Aorta (tissue), 5 donors: Measurements from ENCODE around the gene DZANK1. TPM values are rescaled to one million over a fixed set of nuclear protein-coding genes. Genes with fewer than 3 reads are reported as not detected.
"Not testable (repeated sequence)": the region's sequence is repeated elsewhere in the genome, so short reads cannot be mapped to it uniquely, and the experiment has no call there.

Experiments
- ATAC-seq: fragments of 200-7000 bp; cut with Tn5 transposase; one replicate; pipeline ENCODE4 v1.9.1; 2022; ENCODE audit warnings: moderate library complexity; ENCODE audit not compliant: low FRiP score
- DNase-seq, 2 donors: peaks; one replicate each; pipeline ENCODE4 v3.0.0-alpha.2; 2020
- H3K27ac ChIP-seq, 2 donors: one replicate each; pipeline ENCODE4 v1.5.1; 2013; ENCODE audit warnings: low read length in 2 of 2, mild to moderate bottlenecking in 2 of 2, moderate library complexity in 2 of 2, control low read depth in 1 of 2, inconsistent platforms in 1 of 2, low read depth in 1 of 2
- H3K27me3 ChIP-seq, 2 donors: one replicate each; pipeline ENCODE4 v1.6.1; 2013; ENCODE audit warnings: control low read depth in 1 of 2, low read length in 1 of 2, mild to moderate bottlenecking in 1 of 2, moderate library complexity in 1 of 2; ENCODE audit not compliant: insufficient read depth in 2 of 2, control insufficient read depth in 1 of 2
- H3K36me3 ChIP-seq, 2 donors: one replicate each; pipeline ENCODE4 v1.6.1; 2013; ENCODE audit warnings: control low read depth in 1 of 2, low read length in 1 of 2, mild to moderate bottlenecking in 1 of 2; ENCODE audit not compliant: insufficient read depth in 2 of 2, control insufficient read depth in 1 of 2
- H3K4me1 ChIP-seq, 2 donors: one replicate each; pipeline ENCODE4 v1.6.1; 2013; ENCODE audit warnings: low read length in 2 of 2, control low read depth in 1 of 2, mild to moderate bottlenecking in 1 of 2, moderate library complexity in 1 of 2; ENCODE audit not compliant: insufficient read depth in 2 of 2, control insufficient read depth in 1 of 2
- H3K4me3 ChIP-seq, 2 donors: one replicate each; pipeline ENCODE4 v1.5.1; 2013; ENCODE audit warnings: low read length in 2 of 2, control low read depth in 1 of 2, mild to moderate bottlenecking in 1 of 2
- H3K9me3 ChIP-seq: one replicate; pipeline ENCODE4 v1.6.1; 2013; ENCODE audit warnings: mild to moderate bottlenecking, low read length; ENCODE audit not compliant: control insufficient read depth
- WGBS, 2 donors: extraction: QIAGEN DNeasy Blood & Tissue Kit; methylation state at CpG; one replicate each; pipeline ENCODE4 v1.1.7; 2013; 5-methylcytosine and 5-hydroxymethylcytosine counted together
- intact Hi-C, 2 donors: fragments of 100-400 bp; cut with DNase I; formaldehyde crosslinking; loops; one replicate each; pipeline versions ENCODE4 v1.14.2 to v1.15.0; 2022
- polyA plus RNA-seq, 2 donors: library from polyadenylated mRNA; stranded (reverse); fragments of 200-250 nt; gene quantifications; one replicate each; pipeline ENCODE4 v1.2.3, GENCODE V29; 2013
- total RNA-seq, 2 donors: library from RNA; stranded (reverse); fragmentation: NEBNext Ultra II Directional; extraction: Animal tissue kit (Norgen Biotek cat#: 25700); gene quantifications; one replicate each; pipeline ENCODE4 v1.2.1, GENCODE V29; 2021
- donor health status: healthy with polysubstance abuse.
- donor health status: Bipolar disorder and iron deficiency.
- donor health status: DM: no; HTN: no; CAD: no.
- donor health status: DM: no; HTN: no; CAD: no.
- donor health status: DM: yes; HTN: yes; CAD: no.

Gene DZANK1
- total and polyA plus RNA-seq, 4 donors = 0.75 to 3.6 (median 2.4) TPM

- no peak overlapping the region for H3K4me3 ChIP-seq
- no peaks in the 10 kb centered on the region for H3K27me3 ChIP-seq
- H3K9me3 ChIP-seq = no peaks in the 10 kb centered on the region
- no peaks in the 10 kb centered on the region for H3K4me1 ChIP-seq
- ATAC-seq (no peak), DNase-seq (no peak)
- peaks cover 0 to 2% of the 10 kb centered on the region in 2 donors for H3K36me3 ChIP-seq
- whole genome bisulfite sequencing, 2 donors = 77 to 79% methylated on average over 7 of the region's 7 CpGs
- intact Hi-C loops = no loop called here
- H3K27ac ChIP-seq = no peak overlapping the region
These were observed 85.8 kb downstream of the DZANK1 start for GRCh38 chr20:18380908-18381529.

GRCh38 chr20:18377896-18378481 is 88.8 kb downstream of the DZANK1 start:
- H3K4me1 ChIP-seq = no peaks in the 10 kb centered on the region
- H3K9me3 ChIP-seq = no peaks in the 10 kb centered on the region
- no peak overlapping the region for H3K27ac ChIP-seq
- intact Hi-C loops = no loop called here
- no peaks in the 10 kb centered on the region for H3K36me3 ChIP-seq
- H3K4me3 ChIP-seq = no peak overlapping the region
- no peak for ATAC-seq
- H3K27me3 ChIP-seq = no peaks in the 10 kb centered on the region
- no peak for DNase-seq
- 50 to 52% methylated on average over 8 of the region's 8 CpGs for WGBS, 2 donors

- H3K27ac ChIP-seq, H3K4me3 ChIP-seq, H3K9me3 ChIP-seq, DNase-seq, H3K36me3 ChIP-seq, H3K4me1 ChIP-seq, intact Hi-C loops, H3K27me3 ChIP-seq, ATAC-seq: not testable (repeated sequence)
- 93 to 95% methylated on average over 26 to 28 of the region's 28 CpGs for WGBS, 2 donors
These were observed 91.3 kb downstream of the DZANK1 start for GRCh38 chr20:18375551-18375950.

GRCh38 chr20:18372296-18372695 is 94.5 kb downstream of the DZANK1 start:
- Histone ChIP-seq H3K4me1 (no peaks in the 10 kb centered on the region), H3K27me3 (no peaks in the 10 kb centered on the region), H3K27ac (no peak overlapping the region), H3K36me3 (no peaks in the 10 kb centered on the region), H3K9me3 (no peaks in the 10 kb centered on the region), H3K4me3 (no peak overlapping the region)
- ATAC-seq (no peak), DNase-seq (no peak)
- 31 to 34% methylated on average over 1 of the region's 1 CpG for WGBS, 2 donors
- intact Hi-C loops = no loop called here

GRCh38 chr20:18364768-18365167 is 102.1 kb downstream of the DZANK1 start:
- H3K4me3 ChIP-seq = no peak overlapping the region
- no peaks in the 10 kb centered on the region for H3K36me3 ChIP-seq
- DNase-seq = no peak
- intact Hi-C loops = no loop called here
- 70 to 73% methylated on average over 2 of the region's 2 CpGs for WGBS, 2 donors
- H3K9me3 ChIP-seq = no peaks in the 10 kb centered on the region
- H3K27ac ChIP-seq = no peak overlapping the region
- H3K4me1 ChIP-seq = no peaks in the 10 kb centered on the region
- no peak for ATAC-seq
- H3K27me3 ChIP-seq = no peaks in the 10 kb centered on the region

GRCh38 chr20:18363708-18364107 is 103.1 kb downstream of the DZANK1 start:
- Histone ChIP-seq H3K4me1 (no peaks in the 10 kb centered on the region), H3K36me3 (no peaks in the 10 kb centered on the region), H3K27ac (no peak overlapping the region), H3K9me3 (no peaks in the 10 kb centered on the region), H3K27me3 (no peaks in the 10 kb centered on the region), H3K4me3 (no peak overlapping the region)
- intact Hi-C loops = no loop called here
- 56 to 77% methylated on average over 2 of the region's 2 CpGs for WGBS, 2 donors
- no peak for ATAC-seq
- no peak for DNase-seq

- H3K27me3 ChIP-seq = no peaks in the 10 kb centered on the region
- no peaks in the 10 kb centered on the region for H3K4me1 ChIP-seq
- ATAC-seq (no peak), DNase-seq (no peak)
- H3K36me3 ChIP-seq = no peaks in the 10 kb centered on the region
- 84 to 86% methylated on average over 13 of the region's 13 CpGs for WGBS, 2 donors
- intact Hi-C loops = no loop called here
- H3K9me3 ChIP-seq = no peaks in the 10 kb centered on the region
- no peak overlapping the region for H3K27ac ChIP-seq
- H3K4me3 ChIP-seq = no peak overlapping the region
These were observed 103.9 kb downstream of the DZANK1 start for GRCh38 chr20:18362916-18363315.

- Histone ChIP-seq H3K27ac (no peak overlapping the region), H3K4me1 (no peaks in the 10 kb centered on the region), H3K4me3 (no peak overlapping the region), H3K36me3 (no peaks in the 10 kb centered on the region), H3K27me3 (no peaks in the 10 kb centered on the region), H3K9me3 (no peaks in the 10 kb centered on the region)
- DNase-seq (no peak), ATAC-seq (no peak)
- WGBS, 2 donors = 78 to 84% methylated on average over 1 of the region's 1 CpG
- intact Hi-C loops = no loop called here
These were observed 105.2 kb downstream of the DZANK1 start for GRCh38 chr20:18361678-18362077.

GRCh38 chr20:18360635-18361034 is 106.2 kb downstream of the DZANK1 start:
- Histone ChIP-seq H3K9me3 (no peaks in the 10 kb centered on the region), H3K27ac (no peak overlapping the region), H3K27me3 (no peaks in the 10 kb centered on the region), H3K36me3 (no peaks in the 10 kb centered on the region), H3K4me3 (no peak overlapping the region), H3K4me1 (no peaks in the 10 kb centered on the region)
- DNase-seq (no peak), ATAC-seq (no peak)
- 2 to 9% methylated on average over 1 of the region's 1 CpG for WGBS, 2 donors
- intact Hi-C loops = no loop called here
